Measurements from ENCODE around the gene MAP1LC3B2. TPM values are rescaled to one million over a fixed set of nuclear protein-coding genes. Genes with fewer than 3 reads are reported as not detected.

The MAP1LC3B2 gene
- 0.40 and 0.65 TPM in 2 replicates for total RNA-seq

GRCh38 chr12:116559162-116559935, at the start of gene MAP1LC3B2:
TSS of gene MAP1LC3B2 (plus strand) at chr12:116559381. CDS start at chr12:116575943, 16,562 bp downstream.
- DNase-seq (ENCODE audit: low read depth in 2 of 2): no peak

- no peak for DNase-seq (ENCODE audit: low read depth in 2 of 2)
These were observed 45.2 kb upstream of the MAP1LC3B2 start for GRCh38 chr12:116513944-116514343.

- no peak for DNase-seq (ENCODE audit: low read depth in 2 of 2)
These were observed 43.5 kb upstream of the MAP1LC3B2 start for GRCh38 chr12:116515684-116516083.

- DNase-seq (ENCODE audit: low read depth in 2 of 2): no peak
These were observed 42.5 kb upstream of the MAP1LC3B2 start for GRCh38 chr12:116516657-116517056.

- DNase-seq (ENCODE audit: low read depth in 2 of 2): no peak
These were observed 41.6 kb upstream of the MAP1LC3B2 start for GRCh38 chr12:116517431-116518045.

- DNase-seq (ENCODE audit: low read depth in 2 of 2): no peak
These were observed 38.9 kb upstream of the MAP1LC3B2 start for GRCh38 chr12:116520225-116520760.

GRCh38 chr12:116520801-116521471, 38.2 kb upstream of the MAP1LC3B2 start:
- DNase-seq (ENCODE audit: low read depth in 2 of 2): peak; percentile 50 to 51

GRCh38 chr12:116524311-116524710, 34.9 kb upstream of the MAP1LC3B2 start:
- no peak for DNase-seq (ENCODE audit: low read depth in 2 of 2)

- DNase-seq (ENCODE audit: low read depth in 2 of 2): no peak
These were observed 34.2 kb upstream of the MAP1LC3B2 start for GRCh38 chr12:116524964-116525379.

- DNase-seq (ENCODE audit: low read depth in 2 of 2): peak; percentile 38 to 73
These were observed 33.7 kb upstream of the MAP1LC3B2 start for GRCh38 chr12:116525418-116526001.

GRCh38 chr12:116528065-116528464, 31.1 kb upstream of the MAP1LC3B2 start:
- DNase-seq (ENCODE audit: low read depth in 2 of 2): peak in 1 of 2 donors; percentile 76

- no peak for DNase-seq (ENCODE audit: low read depth in 2 of 2)
These were observed 30.7 kb upstream of the MAP1LC3B2 start for GRCh38 chr12:116528498-116528897.

- no peak for DNase-seq (ENCODE audit: low read depth in 2 of 2)
These were observed 30.1 kb upstream of the MAP1LC3B2 start for GRCh38 chr12:116529048-116529447.

- DNase-seq (ENCODE audit: low read depth in 2 of 2): no peak
These were observed 29.5 kb upstream of the MAP1LC3B2 start for GRCh38 chr12:116529686-116530085.

GRCh38 chr12:116532428-116532827, 26.8 kb upstream of the MAP1LC3B2 start:
- DNase-seq (ENCODE audit: low read depth in 2 of 2): no peak

- DNase-seq (ENCODE audit: low read depth in 2 of 2): no peak
These were observed 26.2 kb upstream of the MAP1LC3B2 start for GRCh38 chr12:116532986-116533342.

- peak; percentile 63 to 70 for DNase-seq (ENCODE audit: low read depth in 2 of 2)
These were observed 25.6 kb upstream of the MAP1LC3B2 start for GRCh38 chr12:116533343-116534251.

GRCh38 chr12:116534311-116535121, 24.7 kb upstream of the MAP1LC3B2 start:
- DNase-seq (ENCODE audit: low read depth in 2 of 2): peak; percentile 61

GRCh38 chr12:116535241-116535640, 23.9 kb upstream of the MAP1LC3B2 start:
- no peak for DNase-seq (ENCODE audit: low read depth in 2 of 2)

Data from lung microvascular endothelial cell (primary cell).